Measurements from ENCODE around the gene PHLPP1.

Gene PHLPP1

DNA sequence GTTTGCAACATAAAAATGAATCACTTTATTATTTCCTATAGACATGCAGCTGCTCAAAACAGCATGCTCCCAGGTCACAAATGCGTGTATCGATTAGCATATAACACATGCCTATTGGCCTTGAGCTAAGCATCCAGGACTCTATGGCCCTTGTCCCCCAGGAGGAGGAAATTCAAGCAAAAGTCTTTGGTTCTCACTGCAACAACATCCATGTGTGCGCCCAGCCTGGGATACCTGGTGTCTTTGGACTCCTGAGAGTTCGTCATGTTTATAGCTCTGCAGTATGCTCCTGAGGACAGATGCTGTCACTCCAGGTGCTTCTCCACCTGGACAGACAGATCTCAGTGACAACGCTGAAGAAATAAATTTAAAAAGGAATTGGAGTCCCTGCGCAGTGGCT lies 284.6 kb downstream of the PHLPP1 start:
- no peak overlapping the region for H3K18ac ChIP-seq (ENCODE audit: low read depth in 1 of 2, low read length in 2 of 2)

DNA sequence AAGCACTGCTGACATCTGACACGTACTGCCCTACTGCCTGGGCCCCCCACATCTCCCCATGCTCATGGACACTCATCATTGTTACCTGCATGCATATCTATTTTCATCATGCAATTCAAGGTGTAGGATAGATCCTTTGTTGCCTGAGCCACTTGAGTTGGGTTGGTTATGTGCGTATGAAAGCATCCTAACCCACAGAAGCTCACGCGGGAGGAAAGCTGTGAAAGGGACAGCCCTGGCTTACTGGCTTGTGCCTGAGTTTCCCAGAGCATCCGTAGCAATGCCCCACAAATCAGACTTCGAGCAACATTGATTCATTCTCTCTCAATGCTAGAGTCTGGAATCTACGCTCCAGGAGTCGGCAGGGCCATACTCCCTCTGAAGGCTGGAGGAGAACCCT lies 285.5 kb downstream of the PHLPP1 start:
- H3K4ac ChIP-seq (ENCODE audit: low read depth in 1 of 2, low read length in 2 of 2) = no peak overlapping the region
- no peak overlapping the region for H4K91ac ChIP-seq (ENCODE audit: low read length)
- WGBS = 87% methylated on average over 8 of the region's 8 CpGs
- no peak overlapping the region for H3K27ac ChIP-seq (ENCODE audit: low read length, poor library complexity, severe bottlenecking)
- H3K36me3 ChIP-seq (ENCODE audit: control insufficient read depth in 1 of 2, insufficient read depth in 2 of 2, low read depth in 1 of 2, low read length in 2 of 2) = no peaks in the 10 kb centered on the region
- H3K23ac ChIP-seq (ENCODE audit: low read length in 2 of 2) = no peak overlapping the region
- no peak overlapping the region for H3K18ac ChIP-seq (ENCODE audit: low read depth in 1 of 2, low read length in 2 of 2)
- no peak overlapping the region for H3K9ac ChIP-seq (ENCODE audit: low read length)
- H2BK5ac ChIP-seq (ENCODE audit: low read depth, low read length, poor library complexity, severe bottlenecking) = no peak overlapping the region
- no peak overlapping the region for H4K8ac ChIP-seq (ENCODE audit: low read length)
- H3K4me2 ChIP-seq (ENCODE audit: low read length, poor library complexity, severe bottlenecking) = no peak overlapping the region
- H3K9me3 ChIP-seq (ENCODE audit: control insufficient read depth, low read length) = no peaks in the 10 kb centered on the region
- no peak overlapping the region for H2AK5ac ChIP-seq (ENCODE audit: low read length, severe bottlenecking)
- no peaks in the 10 kb centered on the region for H3K79me1 ChIP-seq (replicated peaks; ENCODE audit: low read length, poor library complexity, severe bottlenecking)
- H3K4me1 ChIP-seq (ENCODE audit: control insufficient read depth, insufficient read depth, low read depth, low read length) = no peaks in the 10 kb centered on the region
- H2BK12ac ChIP-seq (ENCODE audit: low read length in 2 of 2) = no peak overlapping the region
- H2BK15ac ChIP-seq (ENCODE audit: low read depth, poor library complexity, severe bottlenecking) = no peak overlapping the region
- no peak for DNase-seq
- H2BK120ac ChIP-seq (ENCODE audit: low read depth, low read length) = no peak overlapping the region
- H3K27me3 ChIP-seq (ENCODE audit: control insufficient read depth in 1 of 2, insufficient read depth in 1 of 2, low read length in 2 of 2) = no peaks in the 10 kb centered on the region
- no peak overlapping the region for H2AFZ ChIP-seq (ENCODE audit: low read depth, low read length)
- H3K14ac ChIP-seq (ENCODE audit: low read length in 2 of 2) = no peak overlapping the region
- H3K4me3 ChIP-seq (ENCODE audit: insufficient read depth in 1 of 2, low read depth in 1 of 2, low read length in 2 of 2) = no peak overlapping the region

More for the DNA sequence above, 284.6 kb downstream of the PHLPP1 start:
- Histone ChIP-seq H3K36me3 (ENCODE audit: control insufficient read depth in 1 of 2, insufficient read depth in 2 of 2, low read depth in 1 of 2, low read length in 2 of 2) (no peaks in the 10 kb centered on the region), H2AFZ (ENCODE audit: low read depth, low read length) (no peak overlapping the region), H3K9me3 (ENCODE audit: control insufficient read depth, low read length) (no peaks in the 10 kb centered on the region), H3K14ac (ENCODE audit: low read length in 2 of 2) (no peak overlapping the region), H2BK12ac (ENCODE audit: low read length in 2 of 2) (no peak overlapping the region), H3K4me2 (ENCODE audit: low read length, poor library complexity, severe bottlenecking) (no peak overlapping the region), H2BK5ac (ENCODE audit: low read depth, low read length, poor library complexity, severe bottlenecking) (no peak overlapping the region), H3K79me1 (replicated peaks; ENCODE audit: low read length, poor library complexity, severe bottlenecking) (no peaks in the 10 kb centered on the region), H2BK15ac (ENCODE audit: low read depth, poor library complexity, severe bottlenecking) (no peak overlapping the region), H2AK5ac (ENCODE audit: low read length, severe bottlenecking) (no peak overlapping the region), H3K4me3 (ENCODE audit: insufficient read depth in 1 of 2, low read depth in 1 of 2, low read length in 2 of 2) (no peak overlapping the region), H3K27me3 (ENCODE audit: control insufficient read depth in 1 of 2, insufficient read depth in 1 of 2, low read length in 2 of 2) (no peaks in the 10 kb centered on the region), H4K91ac (ENCODE audit: low read length) (no peak overlapping the region), H3K27ac (ENCODE audit: low read length, poor library complexity, severe bottlenecking) (no peak overlapping the region), H3K4me1 (ENCODE audit: control insufficient read depth, insufficient read depth, low read depth, low read length) (no peaks in the 10 kb centered on the region), H4K8ac (ENCODE audit: low read length) (no peak overlapping the region), H3K23ac (ENCODE audit: low read length in 2 of 2) (no peak overlapping the region), H3K9ac (ENCODE audit: low read length) (peak overlapping the region; percentile 8), H3K4ac (ENCODE audit: low read depth in 1 of 2, low read length in 2 of 2) (no peak overlapping the region), H2BK120ac (ENCODE audit: low read depth, low read length) (no peak overlapping the region)
- DNase-seq = no peak
- WGBS = 98% methylated on average over 6 of the region's 6 CpGs

DNA sequence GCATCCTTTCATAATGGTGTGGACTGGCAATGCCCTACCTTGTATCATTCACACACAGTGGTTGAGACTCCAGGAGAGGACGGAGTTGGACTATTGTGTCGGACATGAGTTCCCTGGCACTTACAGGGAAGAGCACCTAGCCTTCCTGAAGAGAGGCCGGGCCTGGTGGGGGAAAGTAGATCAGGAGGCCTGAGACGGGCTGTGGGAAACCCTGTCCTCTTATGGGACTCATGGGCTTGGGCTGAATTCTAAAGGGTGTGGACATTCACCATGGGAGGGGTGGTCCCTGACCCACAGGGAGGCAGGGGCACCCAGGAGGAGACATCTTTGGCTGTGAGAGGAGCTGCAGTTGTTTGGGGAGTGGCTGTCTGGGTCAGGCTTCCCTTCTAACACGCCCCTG lies 286.5 kb downstream of the PHLPP1 start:
- H3K4me1 ChIP-seq (ENCODE audit: control insufficient read depth, insufficient read depth, low read depth, low read length) = no peaks in the 10 kb centered on the region
- H3K9me3 ChIP-seq (ENCODE audit: control insufficient read depth, low read length) = no peaks in the 10 kb centered on the region
- no peak overlapping the region for H3K4ac ChIP-seq (ENCODE audit: low read depth in 1 of 2, low read length in 2 of 2)
- no peak overlapping the region for H3K18ac ChIP-seq (ENCODE audit: low read depth in 1 of 2, low read length in 2 of 2)
- no peak overlapping the region for H3K4me2 ChIP-seq (ENCODE audit: low read length, poor library complexity, severe bottlenecking)
- H3K9ac ChIP-seq (ENCODE audit: low read length) = no peak overlapping the region
- H2AFZ ChIP-seq (ENCODE audit: low read depth, low read length) = no peak overlapping the region
- DNase-seq = no peak
- H3K36me3 ChIP-seq (ENCODE audit: control insufficient read depth in 1 of 2, insufficient read depth in 2 of 2, low read depth in 1 of 2, low read length in 2 of 2) = no peaks in the 10 kb centered on the region
- H2BK12ac ChIP-seq (ENCODE audit: low read length in 2 of 2) = no peak overlapping the region
- H2BK15ac ChIP-seq (ENCODE audit: low read depth, poor library complexity, severe bottlenecking) = no peak overlapping the region
- H2AK5ac ChIP-seq (ENCODE audit: low read length, severe bottlenecking) = no peak overlapping the region
- H3K23ac ChIP-seq (ENCODE audit: low read length in 2 of 2) = no peak overlapping the region
- H3K4me3 ChIP-seq (ENCODE audit: insufficient read depth in 1 of 2, low read depth in 1 of 2, low read length in 2 of 2) = no peak overlapping the region
- peak overlapping the region in 1 of 2 experiments; percentile 56 for H3K14ac ChIP-seq (ENCODE audit: low read length in 2 of 2)
- H4K8ac ChIP-seq (ENCODE audit: low read length) = no peak overlapping the region
- H3K27me3 ChIP-seq (ENCODE audit: control insufficient read depth in 1 of 2, insufficient read depth in 1 of 2, low read length in 2 of 2) = no peaks in the 10 kb centered on the region
- H3K79me1 ChIP-seq (replicated peaks; ENCODE audit: low read length, poor library complexity, severe bottlenecking) = no peaks in the 10 kb centered on the region
- no peak overlapping the region for H2BK5ac ChIP-seq (ENCODE audit: low read depth, low read length, poor library complexity, severe bottlenecking)
- no peak overlapping the region for H4K91ac ChIP-seq (ENCODE audit: low read length)
- no peak overlapping the region for H2BK120ac ChIP-seq (ENCODE audit: low read depth, low read length)
- 92% methylated on average over 5 of the region's 5 CpGs for WGBS
- H3K27ac ChIP-seq (ENCODE audit: low read length, poor library complexity, severe bottlenecking) = no peak overlapping the region

DNA sequence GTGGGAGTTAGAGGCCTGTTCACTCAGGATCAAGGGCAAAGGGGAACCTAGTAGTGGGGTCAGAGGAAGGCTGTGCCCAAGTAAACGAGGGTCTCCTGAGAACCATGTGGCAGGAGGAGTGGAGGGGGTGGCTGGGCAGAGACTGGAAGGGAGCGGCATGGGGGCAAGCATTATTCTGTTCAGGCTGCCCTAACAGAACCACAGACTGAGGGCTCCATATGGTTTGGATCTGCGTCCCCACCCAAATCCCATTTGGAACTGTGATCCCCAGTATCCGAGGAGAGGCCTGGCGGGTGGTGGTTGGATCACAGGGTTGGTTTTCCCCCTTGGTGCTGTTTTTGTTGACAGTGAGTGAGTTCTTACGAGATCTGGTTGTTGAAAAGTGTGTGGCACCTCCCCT lies 287.0 kb downstream of the PHLPP1 start:
- Histone ChIP-seq H2AFZ (ENCODE audit: low read depth, low read length) (no peak overlapping the region), H3K23ac (ENCODE audit: low read length in 2 of 2) (no peak overlapping the region), H3K27ac (ENCODE audit: low read length, poor library complexity, severe bottlenecking) (no peak overlapping the region), H3K79me1 (replicated peaks; ENCODE audit: low read length, poor library complexity, severe bottlenecking) (no peaks in the 10 kb centered on the region), H3K4me1 (ENCODE audit: control insufficient read depth, insufficient read depth, low read depth, low read length) (no peaks in the 10 kb centered on the region), H3K9ac (ENCODE audit: low read length) (no peak overlapping the region), H3K4me2 (ENCODE audit: low read length, poor library complexity, severe bottlenecking) (no peak overlapping the region), H3K18ac (ENCODE audit: low read depth in 1 of 2, low read length in 2 of 2) (no peak overlapping the region), H2BK5ac (ENCODE audit: low read depth, low read length, poor library complexity, severe bottlenecking) (no peak overlapping the region), H3K36me3 (ENCODE audit: control insufficient read depth in 1 of 2, insufficient read depth in 2 of 2, low read depth in 1 of 2, low read length in 2 of 2) (no peaks in the 10 kb centered on the region), H2BK15ac (ENCODE audit: low read depth, poor library complexity, severe bottlenecking) (no peak overlapping the region), H3K4me3 (ENCODE audit: insufficient read depth in 1 of 2, low read depth in 1 of 2, low read length in 2 of 2) (no peak overlapping the region), H2BK120ac (ENCODE audit: low read depth, low read length) (no peak overlapping the region), H4K91ac (ENCODE audit: low read length) (no peak overlapping the region), H3K14ac (ENCODE audit: low read length in 2 of 2) (no peak overlapping the region), H3K4ac (ENCODE audit: low read depth in 1 of 2, low read length in 2 of 2) (no peak overlapping the region), H2BK12ac (ENCODE audit: low read length in 2 of 2) (no peak overlapping the region), H3K27me3 (ENCODE audit: control insufficient read depth in 1 of 2, insufficient read depth in 1 of 2, low read length in 2 of 2) (no peaks in the 10 kb centered on the region), H3K9me3 (ENCODE audit: control insufficient read depth, low read length) (no peaks in the 10 kb centered on the region), H4K8ac (ENCODE audit: low read length) (no peak overlapping the region), H2AK5ac (ENCODE audit: low read length, severe bottlenecking) (no peak overlapping the region)
- 87% methylated on average over 6 of the region's 6 CpGs for WGBS
- no peak for DNase-seq
